OCI-LY3 (cell line): Measurements from ENCODE around the gene HAPLN3.

Experiments used
- CTCF ChIP-seq: fragments of 200-600, 300-600 bp; sonication (generic); IDR thresholded peaks from 2 replicates; pipeline ENCODE4 v1.5.1; 2014; ENCODE audit warnings: antibody characterized with exemption, low read length, low read depth
- EZH2phosphoT487 ChIP-seq: fragments of 200-600 bp; shearing (Covaris generic); IDR thresholded peaks from 2 replicates; pipeline ENCODE4 v1.6.1; 2018; ENCODE audit warnings: antibody characterized with exemption, mixed run types, low read depth

- no peak for TF ChIP-seq CTCF
- TF ChIP-seq EZH2phosphoT487 = no peak
These were observed 17.9 kb downstream of the HAPLN3 start for GRCh38 chr15:88877415-88877814.
